HL-60/S4 treated with phorbol 12-myristate 13-acetate at 8.2 ng/mL for 4 days and 3 days (cell line): ENCODE data around the gene PRDM10.
"Not testable (repeated sequence)": the region's sequence is repeated elsewhere in the genome, so short reads cannot be mapped to it uniquely, and the experiment has no call there.

Experiments
- in situ Hi-C: fragments of 300-500 bp; cut with MboI; formaldehyde crosslinking; loops from 2 replicates; pipeline ENCODE4 v1.15.0; 2022; ENCODE audit warnings: low sequenced_read_pairs

The PRDM10 gene, protein sequence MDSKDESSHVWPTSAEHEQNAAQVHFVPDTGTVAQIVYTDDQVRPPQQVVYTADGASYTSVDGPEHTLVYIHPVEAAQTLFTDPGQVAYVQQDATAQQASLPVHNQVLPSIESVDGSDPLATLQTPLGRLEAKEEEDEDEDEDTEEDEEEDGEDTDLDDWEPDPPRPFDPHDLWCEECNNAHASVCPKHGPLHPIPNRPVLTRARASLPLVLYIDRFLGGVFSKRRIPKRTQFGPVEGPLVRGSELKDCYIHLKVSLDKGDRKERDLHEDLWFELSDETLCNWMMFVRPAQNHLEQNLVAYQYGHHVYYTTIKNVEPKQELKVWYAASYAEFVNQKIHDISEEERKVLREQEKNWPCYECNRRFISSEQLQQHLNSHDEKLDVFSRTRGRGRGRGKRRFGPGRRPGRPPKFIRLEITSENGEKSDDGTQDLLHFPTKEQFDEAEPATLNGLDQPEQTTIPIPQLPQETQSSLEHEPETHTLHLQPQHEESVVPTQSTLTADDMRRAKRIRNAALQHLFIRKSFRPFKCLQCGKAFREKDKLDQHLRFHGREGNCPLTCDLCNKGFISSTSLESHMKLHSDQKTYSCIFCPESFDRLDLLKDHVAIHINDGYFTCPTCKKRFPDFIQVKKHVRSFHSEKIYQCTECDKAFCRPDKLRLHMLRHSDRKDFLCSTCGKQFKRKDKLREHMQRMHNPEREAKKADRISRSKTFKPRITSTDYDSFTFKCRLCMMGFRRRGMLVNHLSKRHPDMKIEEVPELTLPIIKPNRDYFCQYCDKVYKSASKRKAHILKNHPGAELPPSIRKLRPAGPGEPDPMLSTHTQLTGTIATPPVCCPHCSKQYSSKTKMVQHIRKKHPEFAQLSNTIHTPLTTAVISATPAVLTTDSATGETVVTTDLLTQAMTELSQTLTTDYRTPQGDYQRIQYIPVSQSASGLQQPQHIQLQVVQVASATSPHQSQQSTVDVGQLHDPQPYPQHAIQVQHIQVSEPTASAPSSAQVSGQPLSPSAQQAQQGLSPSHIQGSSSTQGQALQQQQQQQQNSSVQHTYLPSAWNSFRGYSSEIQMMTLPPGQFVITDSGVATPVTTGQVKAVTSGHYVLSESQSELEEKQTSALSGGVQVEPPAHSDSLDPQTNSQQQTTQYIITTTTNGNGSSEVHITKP

DNA sequence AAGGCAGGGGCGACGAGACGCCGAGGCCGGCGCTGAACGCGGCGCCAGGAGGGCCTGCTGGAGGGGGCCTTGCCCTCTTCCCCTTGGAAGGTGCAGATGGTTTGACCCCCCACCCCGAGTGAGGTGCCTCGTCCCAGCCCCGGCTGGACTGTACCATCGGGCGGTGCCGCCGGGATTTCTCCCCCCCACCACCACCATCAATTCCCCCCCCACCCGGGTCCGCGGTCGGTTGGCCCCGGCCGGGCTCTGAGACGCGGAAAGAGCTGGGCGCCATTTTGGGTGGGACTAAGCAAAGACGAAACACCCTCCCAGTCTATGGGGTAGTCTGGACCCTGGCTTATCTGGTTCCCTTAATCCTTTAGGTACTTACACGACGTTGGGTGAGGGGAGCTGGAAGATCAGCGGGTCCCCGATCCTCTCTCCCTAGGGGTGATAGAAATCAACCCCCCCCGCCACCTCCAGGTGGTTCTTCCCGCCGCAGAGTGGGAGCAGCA lies at the start of gene PRDM10:
Gene PRDM10 (minus strand): TSS at position 484 of the 494 bp plus-strand sequence. CDS start 41,871 bp downstream, outside the sequence.
- in situ Hi-C loops = no loop called here

DNA sequence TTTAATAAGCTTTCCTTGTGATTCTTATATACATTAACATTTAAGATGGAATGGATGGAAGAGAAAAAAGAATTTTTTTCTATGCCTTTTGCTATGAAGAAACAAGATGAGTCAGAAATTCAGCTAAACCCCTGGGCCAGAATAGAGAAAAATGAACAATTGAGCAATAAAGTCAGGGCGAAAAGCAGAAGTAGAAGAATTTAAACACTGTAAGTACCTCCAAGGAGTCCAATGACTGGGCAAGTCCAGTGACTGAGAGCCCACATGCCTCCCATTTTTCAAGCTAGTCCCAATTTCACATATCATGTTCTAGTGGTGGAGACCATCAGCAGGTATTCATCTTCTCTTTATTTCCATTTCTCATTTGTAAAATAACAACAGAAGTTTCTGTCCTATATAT lies 48.4 kb upstream of the PRDM10 start:
- in situ Hi-C loops = no loop called here

DNA sequence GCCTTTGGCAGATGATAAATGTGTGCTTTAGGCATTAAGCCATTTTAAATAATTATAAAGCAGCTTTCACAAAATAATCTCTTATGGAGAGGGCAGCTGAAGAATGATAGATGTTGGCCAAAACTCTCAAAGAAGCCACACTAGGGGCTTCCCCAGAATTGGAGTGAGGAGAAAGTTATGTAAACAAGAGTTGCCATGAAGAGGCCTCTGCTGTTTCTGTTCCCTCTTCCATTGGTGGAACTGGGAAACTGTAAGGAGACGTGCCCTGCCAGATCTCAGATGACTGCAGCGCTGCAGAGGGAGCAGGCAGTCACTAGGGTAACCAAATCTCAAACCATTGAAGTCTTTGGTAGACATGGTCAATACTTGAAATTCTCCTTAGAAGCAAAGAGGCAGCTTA lies 47.6 kb upstream of the PRDM10 start:
- in situ Hi-C loops = no loop called here

DNA sequence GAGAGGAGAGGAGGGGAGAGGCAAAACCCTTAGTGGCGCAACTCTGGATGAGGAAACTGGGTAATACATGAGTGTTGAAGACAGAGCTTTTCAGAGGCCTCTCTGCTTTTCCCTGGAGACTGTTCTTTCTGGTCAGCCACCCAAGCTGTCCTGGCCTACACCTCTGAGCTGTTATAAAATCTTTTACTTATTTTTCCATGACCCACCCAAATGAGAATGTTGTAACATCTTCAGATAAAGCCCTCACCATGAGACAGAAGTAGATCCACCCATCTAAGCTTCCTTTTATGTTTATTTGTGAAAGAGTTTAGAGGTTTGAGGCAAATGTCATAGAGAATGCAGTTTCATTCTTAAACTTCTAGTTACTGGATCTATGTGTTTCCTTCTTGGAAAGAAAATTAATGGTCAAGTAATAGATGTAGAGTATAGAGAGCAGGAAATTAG lies 46.7 kb upstream of the PRDM10 start:
- in situ Hi-C loops = no loop called here

DNA sequence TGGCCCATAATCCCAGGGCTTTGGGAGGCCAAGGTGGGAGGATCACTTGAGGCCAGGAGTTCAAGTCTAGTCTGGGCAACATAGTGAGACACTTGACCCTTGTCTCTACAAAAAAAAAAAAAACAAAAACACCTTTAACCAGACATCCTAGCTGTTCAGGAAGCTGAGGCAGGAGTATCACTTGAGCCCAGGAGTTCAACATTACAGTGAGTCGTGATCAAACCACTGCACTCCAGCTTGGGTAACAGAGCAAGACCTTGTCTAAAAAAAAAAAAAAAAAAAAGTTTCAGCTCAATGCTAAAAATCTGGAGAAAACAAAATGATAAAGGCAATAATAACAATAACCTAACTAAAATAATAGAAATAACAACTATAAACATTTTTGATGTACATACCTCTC lies 44.5 kb upstream of the PRDM10 start:
- in situ Hi-C loops = no loop called here

DNA sequence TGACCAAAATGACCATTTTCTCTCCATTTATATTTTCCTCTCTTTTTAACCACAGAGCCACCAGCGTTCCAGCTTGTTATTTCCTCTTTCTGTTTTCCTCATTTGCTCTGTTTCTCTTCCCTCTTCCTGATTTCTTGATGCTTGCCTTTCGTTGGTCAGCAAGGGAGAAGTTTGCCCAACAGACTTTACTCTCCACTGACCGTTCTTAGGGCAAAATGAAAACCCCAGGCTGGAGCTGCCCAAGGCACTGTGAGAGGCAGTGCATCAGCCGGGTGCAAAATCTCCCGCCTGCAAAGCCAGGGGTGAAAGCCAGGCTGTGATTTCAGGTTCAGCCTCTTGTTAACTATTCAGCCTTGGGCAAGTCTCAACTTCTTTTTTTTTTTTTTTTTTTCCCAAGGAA lies 40.9 kb upstream of the PRDM10 start:
- in situ Hi-C loops = no loop called here

DNA sequence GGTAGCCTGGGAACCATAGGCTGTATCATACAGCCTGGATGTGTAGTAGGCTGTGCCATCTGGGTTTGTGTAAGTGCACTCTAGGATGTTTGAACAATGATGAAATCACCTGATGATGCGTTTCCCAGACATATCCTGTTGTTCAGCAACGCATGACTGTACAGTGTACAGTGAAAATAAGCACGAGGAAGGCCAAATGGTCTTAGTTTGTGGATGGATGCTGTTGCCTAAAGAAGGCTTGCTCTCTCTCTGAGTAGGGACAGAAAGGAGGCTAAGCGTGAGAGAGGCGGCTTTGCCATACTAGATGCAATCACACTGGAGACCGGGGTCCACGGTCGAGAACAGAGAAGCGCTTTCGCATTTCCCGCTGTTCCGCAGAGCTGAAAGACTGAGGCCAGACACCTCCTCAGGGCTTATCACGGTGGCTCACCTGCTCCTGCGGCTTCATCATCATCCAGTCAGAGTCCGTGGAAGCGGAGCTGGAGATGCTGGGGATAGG lies 39.5 kb upstream of the PRDM10 start:
- in situ Hi-C loops = no loop called here

DNA sequence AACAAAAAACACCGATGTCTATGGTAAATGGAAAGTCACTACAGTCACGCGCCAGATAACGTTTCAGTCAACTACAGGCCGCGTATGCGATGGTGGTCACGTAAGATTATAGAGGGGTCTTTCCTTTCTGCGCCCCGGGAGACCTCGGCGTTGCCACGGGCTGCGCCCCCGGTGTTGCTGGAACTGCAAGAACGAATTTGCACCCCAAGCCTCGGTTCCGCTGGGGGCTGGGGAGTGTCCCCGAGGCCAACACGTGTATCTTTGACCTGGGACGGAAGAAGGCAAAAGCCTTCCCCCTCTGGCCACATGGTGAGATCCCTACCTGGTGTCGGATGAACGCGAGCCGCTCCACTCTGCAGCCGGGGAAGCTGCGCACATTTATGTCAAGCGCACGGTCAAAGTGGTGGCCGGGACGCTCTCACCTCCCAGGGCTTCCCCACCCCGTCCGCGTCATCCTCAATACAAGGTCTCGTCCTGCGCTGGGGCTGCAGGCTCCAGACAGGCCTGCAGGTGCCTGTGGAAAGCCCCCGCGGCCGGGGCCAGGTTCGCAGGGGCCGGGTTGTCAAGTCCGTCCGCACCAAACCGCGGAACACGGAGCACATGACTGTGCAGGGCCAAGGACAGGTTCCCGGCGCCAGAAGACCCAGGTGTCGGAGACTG lies 37.8 kb upstream of the PRDM10 start:
- in situ Hi-C loops = no loop called here

DNA sequence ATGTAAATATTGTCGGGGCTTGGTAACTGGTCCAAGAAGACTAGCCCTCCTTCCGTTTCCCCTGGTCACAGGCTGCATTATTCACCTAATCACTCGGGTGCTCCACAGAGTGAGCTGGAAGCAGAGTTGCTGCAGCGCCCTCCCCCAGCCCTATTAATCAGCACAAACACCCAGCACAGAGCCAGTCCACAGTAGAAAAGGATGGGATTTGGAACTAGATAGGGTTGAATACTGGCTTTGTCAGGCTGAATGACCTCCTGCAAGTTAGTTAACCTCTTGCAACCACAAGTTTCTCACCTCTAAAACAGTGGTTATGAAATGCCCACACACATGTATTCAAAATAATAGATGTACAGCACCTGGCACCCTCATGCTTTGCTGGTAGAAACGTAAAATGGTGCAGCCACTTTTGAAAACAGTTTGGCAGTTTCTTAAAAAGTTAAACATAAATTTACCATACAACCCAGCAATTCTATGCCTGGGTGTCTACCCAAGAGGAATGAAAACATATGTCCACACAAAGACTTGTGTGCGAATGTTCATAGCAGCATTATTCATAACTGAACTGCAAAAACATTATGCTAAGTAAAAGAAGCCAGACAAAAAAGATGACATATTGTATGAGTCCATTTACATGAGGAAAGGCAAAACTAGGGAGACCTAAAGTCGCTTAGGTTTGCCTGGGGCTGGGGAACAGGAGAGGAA lies 35.4 kb upstream of the PRDM10 start:
- in situ Hi-C loops = no loop called here

DNA sequence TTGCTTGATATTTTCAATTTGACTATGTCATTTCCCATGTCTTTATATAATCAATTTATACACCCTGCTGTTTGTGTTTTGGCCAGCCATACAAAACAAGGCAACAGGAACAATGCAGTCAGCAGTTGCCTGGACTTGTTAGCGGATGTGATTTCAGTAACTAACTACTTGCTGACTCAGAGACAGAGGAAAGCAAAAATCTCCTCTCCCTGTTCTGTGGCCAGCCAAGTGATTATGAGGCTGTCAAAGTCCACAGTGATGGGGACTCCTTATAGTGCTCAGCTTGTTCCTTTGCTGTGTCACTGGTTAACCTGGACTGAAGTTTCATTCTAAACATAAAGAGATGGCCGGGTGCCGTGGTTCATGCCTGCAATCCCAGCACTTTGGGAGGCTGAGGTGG lies 34.4 kb upstream of the PRDM10 start:
- in situ Hi-C loops = no loop called here

DNA sequence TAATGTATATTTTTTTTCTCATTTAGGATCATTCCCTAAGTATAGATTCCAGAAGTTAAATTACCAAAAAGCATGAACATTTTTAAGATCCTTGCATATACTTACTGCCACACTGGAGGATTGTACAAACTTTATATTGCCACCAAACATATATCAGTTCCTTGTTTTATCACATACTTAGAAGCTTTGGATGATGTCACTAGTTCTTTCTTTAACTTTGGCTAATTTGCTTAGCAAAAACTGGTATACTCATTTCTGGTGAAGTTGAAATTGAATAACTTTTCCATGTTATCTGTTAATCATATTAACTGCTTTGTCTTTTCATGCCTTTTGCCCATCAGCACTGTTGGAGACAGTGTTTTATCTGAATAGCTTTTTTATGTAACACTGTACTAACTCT lies 31.6 kb upstream of the PRDM10 start:
- in situ Hi-C loops = no loop called here

DNA sequence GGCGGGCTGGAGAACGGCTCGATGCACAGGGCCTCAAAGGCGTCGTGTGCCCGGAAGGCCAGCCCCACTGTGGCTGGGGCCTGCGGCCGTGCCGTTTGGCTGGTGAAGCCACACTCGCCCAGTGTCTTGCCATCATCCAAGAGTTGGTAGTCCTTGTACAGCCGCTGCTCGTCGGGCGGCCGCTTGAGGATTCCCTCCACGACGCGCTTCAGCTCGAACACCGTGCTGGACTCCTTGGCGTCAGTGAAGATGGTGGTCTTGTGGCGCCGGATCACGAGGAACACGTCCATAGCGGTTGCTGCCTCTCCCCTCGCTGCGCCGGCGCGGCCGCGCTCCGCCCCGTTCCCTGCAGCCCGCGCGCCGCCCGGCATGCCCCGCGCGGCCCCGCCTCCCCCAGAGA lies 30.3 kb upstream of the PRDM10 start:
- in situ Hi-C loops = no loop called here

DNA sequence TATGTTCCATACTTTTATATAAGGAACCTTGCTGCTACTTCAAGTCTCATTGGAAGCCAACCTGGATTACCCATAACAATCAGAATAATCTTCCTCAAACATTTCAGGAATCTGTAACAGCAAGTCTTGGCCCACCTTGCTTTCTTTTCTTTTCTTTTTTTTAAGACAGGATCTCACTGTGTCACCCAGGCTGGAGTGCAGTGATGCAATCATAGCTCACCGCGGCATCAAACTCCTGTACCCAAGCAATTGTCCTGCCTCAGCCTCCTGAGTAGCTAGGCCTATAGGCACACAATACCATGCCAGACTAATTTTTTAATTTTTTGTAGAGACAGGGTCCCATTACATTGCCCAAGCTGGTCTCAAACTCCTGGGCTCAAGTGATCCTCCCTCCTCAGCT lies 29.3 kb upstream of the PRDM10 start:
- in situ Hi-C loops = no loop called here

DNA sequence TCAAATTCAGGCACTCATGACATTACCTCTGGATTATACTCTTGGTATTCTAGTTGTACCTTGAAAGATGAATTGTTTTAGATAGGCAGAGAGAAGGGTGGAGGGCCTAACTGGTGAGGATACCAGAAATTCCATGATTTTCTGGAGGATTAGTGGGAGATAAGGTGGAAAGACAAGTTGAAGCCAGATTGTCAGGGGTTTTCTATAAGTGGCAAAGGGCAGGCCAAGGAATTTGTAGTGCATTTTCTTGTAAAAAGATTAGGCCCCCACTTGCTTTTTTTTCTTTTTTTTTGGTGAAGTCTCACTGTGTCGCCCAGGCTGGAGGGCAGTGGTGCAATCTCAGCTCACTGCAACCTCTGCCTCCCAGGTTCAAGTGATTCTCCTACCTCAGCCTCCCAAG lies 28.4 kb upstream of the PRDM10 start:
- in situ Hi-C loops = no loop called here

DNA sequence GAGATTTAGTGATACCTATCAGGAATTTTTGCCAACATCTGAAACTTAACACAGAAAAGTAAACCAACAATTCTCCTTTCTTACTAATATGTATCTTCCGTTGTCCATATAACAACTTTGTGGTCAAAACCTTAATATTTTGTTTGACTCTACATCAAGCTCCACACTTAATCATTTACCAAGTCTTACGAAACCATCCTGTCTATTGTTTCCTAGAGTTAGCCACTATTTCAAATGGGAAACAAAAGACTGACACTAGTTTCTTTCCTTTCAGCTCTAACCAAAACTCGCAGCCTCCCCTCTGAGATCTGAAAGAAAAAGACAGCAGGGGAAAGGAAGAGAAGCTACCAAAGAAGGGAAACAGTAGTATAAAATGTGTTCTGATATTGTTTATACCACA lies 26.5 kb upstream of the PRDM10 start:
- in situ Hi-C loops = no loop called here

DNA sequence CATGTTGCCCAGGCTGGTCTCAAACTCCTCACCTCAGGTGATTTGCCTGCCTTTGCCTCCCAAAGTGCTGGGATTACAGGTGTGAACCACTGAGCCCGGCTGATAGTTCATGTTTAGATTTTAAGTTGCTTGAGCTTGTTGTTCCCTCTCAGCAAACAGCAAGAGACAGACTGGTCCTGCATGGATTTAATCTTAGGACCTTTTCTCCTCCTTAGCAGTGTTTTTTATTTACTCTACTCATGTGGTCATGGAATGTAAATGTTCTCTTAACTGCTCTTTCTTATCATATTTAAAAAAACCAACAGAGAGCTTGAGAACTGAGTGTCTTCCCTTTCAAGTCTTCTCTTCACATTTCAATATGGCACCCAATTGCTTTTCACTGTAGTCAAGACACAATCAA lies 22.7 kb upstream of the PRDM10 start:
- in situ Hi-C loops = no loop called here

DNA sequence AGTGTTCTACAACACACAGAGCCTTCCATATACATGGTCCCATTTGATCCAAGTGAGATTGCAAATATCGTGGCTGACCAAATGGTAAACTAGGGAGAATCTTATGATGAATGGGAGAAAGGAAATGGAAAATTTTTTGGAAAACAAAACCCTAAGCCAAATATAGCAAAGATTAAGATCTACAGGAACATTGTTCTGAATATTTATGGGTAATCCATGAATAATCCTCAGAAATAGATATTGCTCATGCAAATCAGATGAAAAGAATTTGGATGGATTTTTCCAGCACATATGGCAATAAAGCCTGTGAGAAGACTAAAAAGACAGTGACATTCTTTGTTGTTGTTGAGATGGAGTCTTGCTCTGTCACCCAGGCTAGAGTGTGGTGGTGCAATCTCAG lies 21.7 kb upstream of the PRDM10 start:
- in situ Hi-C loops = no loop called here

DNA sequence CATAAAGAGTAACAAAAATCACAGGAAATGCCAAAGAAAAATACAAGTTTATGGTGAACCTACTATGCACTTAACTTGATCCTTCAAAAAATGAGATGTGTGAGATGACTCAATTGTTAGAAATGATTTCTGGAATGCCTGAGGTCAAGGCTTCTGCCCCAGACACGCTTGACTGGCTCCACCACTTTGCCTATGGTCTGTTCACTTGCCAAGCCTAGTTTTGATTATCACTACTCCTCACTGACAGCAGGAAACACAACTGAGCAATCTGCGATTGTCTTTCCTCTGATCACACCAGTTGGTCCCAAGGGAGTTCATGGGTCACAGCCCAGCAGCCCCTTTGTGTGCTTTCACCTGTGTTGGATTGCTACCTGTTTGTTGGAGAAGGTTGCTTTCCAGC lies 20.6 kb upstream of the PRDM10 start:
- in situ Hi-C loops = no loop called here

DNA sequence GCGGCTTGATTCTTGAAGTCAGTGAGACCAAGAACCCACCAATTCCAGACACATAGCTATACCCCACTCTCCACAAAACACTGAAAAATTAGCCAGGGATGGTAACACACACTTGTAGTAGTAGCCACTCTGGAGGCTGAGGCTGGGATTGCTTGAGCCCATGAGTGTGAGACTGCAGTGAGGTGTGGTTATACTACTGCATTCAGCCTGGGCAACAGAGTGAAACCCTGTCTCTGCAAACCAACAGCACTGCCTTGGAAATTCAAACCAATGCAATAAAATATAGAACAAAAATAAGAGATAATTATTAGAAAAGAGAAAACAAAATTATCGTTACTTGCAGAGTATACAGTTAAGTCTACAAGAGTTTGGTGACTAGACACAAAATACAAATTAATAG lies 20.2 kb upstream of the PRDM10 start:
- in situ Hi-C loops = no loop called here

DNA sequence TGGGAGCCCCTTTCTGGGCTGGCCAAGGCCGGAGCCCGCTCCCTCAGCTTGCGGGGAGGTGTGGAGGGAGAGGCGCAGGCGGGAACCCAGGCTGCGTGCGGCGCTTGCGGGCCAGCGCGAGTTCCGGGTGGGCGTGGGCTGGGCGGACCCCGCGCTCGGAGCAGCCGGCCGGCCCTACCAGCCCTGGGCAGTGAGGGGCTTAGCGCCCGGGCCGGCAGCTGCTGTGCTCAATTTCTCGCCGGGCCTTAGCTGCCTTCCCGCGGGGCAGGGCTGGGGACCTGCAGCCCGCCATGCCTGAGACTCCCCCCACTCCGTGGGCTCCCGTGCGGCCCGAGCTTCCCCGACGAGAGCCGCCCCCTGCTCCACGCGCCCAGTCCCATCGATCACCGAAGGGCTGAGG lies 19.0 kb upstream of the PRDM10 start:
- in situ Hi-C loops = not testable (repeated sequence)
